SK-N-SH (cell line): Measurements from ENCODE around the gene SCAI. TPM values are rescaled to one million over a fixed set of nuclear protein-coding genes. Genes with fewer than 3 reads are reported as not detected.

Experiments
- CTCF ChIA-PET: fragments of 300-600, 350-600 bp; formaldehyde crosslinking; extraction: SDS; loops from one replicate; lab custom pipeline; 2021; lab: Yijun Ruan, JAX
- POLR2A ChIA-PET: fragments of 350-600 bp; sonication (Branson Sonifier 250); formaldehyde crosslinking; extraction: SDS; loops from one replicate; lab custom pipeline; 2020; ENCODE audit warnings: antibody characterized with exemption, inconsistent platforms; lab: Yijun Ruan, JAX
- DNase-seq: peaks from one replicate; pipeline ENCODE4 v3.0.0; 2012
- H2AFZ ChIP-seq: fragments of 200-600 bp; sonication (generic); 2 replicates; pipeline ENCODE4 v1.8.1; 2016; ENCODE audit warnings: antibody characterized with exemption, mild to moderate bottlenecking, low read depth
- H3F3A ChIP-seq: fragments of 200-600 bp; sonication (generic); replicated peaks from 2 replicates; pipeline ENCODE3; 2016; ENCODE audit warnings: antibody characterized with exemption, mild to moderate bottlenecking; ENCODE audit not compliant: insufficient read depth
- H3K27ac ChIP-seq, 2 experiments: fragments of 200-500 bp in 1 of 2; fragments of 200-600 bp in 1 of 2; sonication (Bioruptor generic) in 1 of 2; sonication (generic), shearing (Covaris generic) in 1 of 2; 2 replicates each; pipeline versions ENCODE4 v1.5.1 to v1.6.1; 2014 to 2016; ENCODE audit warnings: low read depth in 2 of 2, inconsistent platforms in 1 of 2, low read length in 1 of 2, mild to moderate bottlenecking in 1 of 2, mixed read lengths in 1 of 2
- H3K27me3 ChIP-seq: fragments of 200-600 bp; sonication (generic), shearing (Covaris generic); 2 replicates; pipeline ENCODE4 v1.6.1; 2016; ENCODE audit warnings: mixed run types; ENCODE audit not compliant: insufficient read depth
- H3K36me3 ChIP-seq, 2 experiments: fragments of 200-500 bp in 1 of 2; fragments of 200-600 bp in 1 of 2; sonication (Bioruptor generic) in 1 of 2; sonication (generic) in 1 of 2; replicated peaks in 1 of 2; 2 replicates each; pipeline versions ENCODE3 to v1.5.1; 2014 to 2016; ENCODE audit warnings: low read length in 1 of 2, mild to moderate bottlenecking in 1 of 2; ENCODE audit not compliant: insufficient read depth in 2 of 2, control insufficient read depth in 1 of 2
- H3K4me1 ChIP-seq, 2 experiments: fragments of 200-500 bp in 1 of 2; fragments of 200-600 bp in 1 of 2; sonication (Bioruptor generic) in 1 of 2; sonication (generic), shearing (Covaris generic) in 1 of 2; 2 replicates each; pipeline versions ENCODE4 v1.5.1 to v1.6.1; 2014 to 2016; ENCODE audit warnings: low read depth in 1 of 2, low read length in 1 of 2, mixed run types in 1 of 2; ENCODE audit not compliant: insufficient read depth in 2 of 2, control insufficient read depth in 1 of 2
- H3K4me2 ChIP-seq: fragments of 200-600 bp; sonication (generic), shearing (Covaris generic); 2 replicates; pipeline ENCODE4 v1.6.1; 2017; ENCODE audit warnings: mixed run types
- H3K4me3 ChIP-seq, 2 experiments: fragments of 200-500 bp in 1 of 2; fragments of 200-600 bp in 1 of 2; sonication (Bioruptor generic) in 1 of 2; sonication (generic), shearing (Covaris generic) in 1 of 2; 2 replicates each; pipeline versions ENCODE4 v1.5.1 to v1.8.1; 2014 to 2016; ENCODE audit warnings: low read depth in 2 of 2, inconsistent platforms in 1 of 2, low read length in 1 of 2, mild to moderate bottlenecking in 1 of 2, mixed read lengths in 1 of 2, moderate library complexity in 1 of 2
- H3K79me2 ChIP-seq: fragments of 200-600 bp; sonication (generic); 2 replicates; pipeline ENCODE4 v1.8.1; 2017; ENCODE audit warnings: mild to moderate bottlenecking; ENCODE audit not compliant: insufficient read depth
- H3K9ac ChIP-seq: fragments of 200-600 bp; sonication (generic); 2 replicates; pipeline ENCODE4 v1.6.1; 2017; ENCODE audit warnings: mixed run types
- H3K9me2 ChIP-seq: fragments of 200-600 bp; sonication (generic); 2 replicates; pipeline ENCODE4 v1.6.1; 2017; ENCODE audit warnings: mixed run types
- H3K9me3 ChIP-seq: fragments of 200-600 bp; sonication (generic); 2 replicates; pipeline ENCODE4 v1.6.1; 2017; ENCODE audit warnings: mixed run types, mild to moderate bottlenecking, moderate library complexity
- H4K20me1 ChIP-seq: fragments of 200-600 bp; sonication (generic); 2 replicates; pipeline ENCODE4 v1.6.1; 2017; ENCODE audit warnings: mild to moderate bottlenecking, mixed run types; ENCODE audit not compliant: insufficient read depth
- CHD2 ChIP-seq: fragments of 150-350 bp; IDR thresholded peaks from 2 replicates; pipeline ENCODE4 v1.6.1; 2018; ENCODE audit warnings: low read length; ENCODE audit not compliant: partially characterized antibody
- CTCF ChIP-seq: fragments of 200-600 bp; sonication (generic); IDR thresholded peaks from 2 replicates; pipeline ENCODE4 v1.6.1; 2017; ENCODE audit warnings: antibody characterized with exemption, mild to moderate bottlenecking, moderate library complexity
- ELF1 ChIP-seq: IDR thresholded peaks from 2 replicates; pipeline ENCODE4 v1.4.0; 2012
- EP300 ChIP-seq, 2 experiments: IDR thresholded peaks; 2 replicates each; pipeline versions ENCODE4 v1.4.0 to v1.6.1; 2012; ENCODE audit warnings: borderline replicate concordance in 1 of 2, low read depth in 1 of 2, low read length in 1 of 2
- EZH2phosphoT487 ChIP-seq: fragments of 200-600 bp; sonication (generic); IDR thresholded peaks from 2 replicates; pipeline ENCODE4 v1.6.1; 2017; ENCODE audit warnings: low read depth, mixed run types, mild to moderate bottlenecking, antibody characterized with exemption, moderate library complexity, borderline replicate concordance
- FOSL2 ChIP-seq: IDR thresholded peaks from 2 replicates; pipeline ENCODE4 v1.4.0; 2012; ENCODE audit warnings: low read depth, mild to moderate bottlenecking, moderate library complexity, borderline replicate concordance
- FOXM1 ChIP-seq: IDR thresholded peaks from 2 replicates; pipeline ENCODE4 v1.4.0; 2012; ENCODE audit warnings: low read depth, mild to moderate bottlenecking
- GATA2 ChIP-seq: sonication (generic); formaldehyde crosslinking; IDR thresholded peaks from 2 replicates; pipeline ENCODE4 v1.5.0; 2020; ENCODE audit warnings: mild to moderate bottlenecking, missing genetic modification reagents
- MAX ChIP-seq: IDR thresholded peaks from 2 replicates; pipeline ENCODE4 v1.4.0; 2012; ENCODE audit warnings: low read depth
- NFIC ChIP-seq: IDR thresholded peaks from 2 replicates; pipeline ENCODE4 v1.4.0; 2012; ENCODE audit warnings: borderline replicate concordance
- NRF1 ChIP-seq: IDR thresholded peaks from 2 replicates; pipeline ENCODE4 v1.6.1; 2012; ENCODE audit warnings: low read depth, mild to moderate bottlenecking, low read length
- PBX3 ChIP-seq: IDR thresholded peaks from 2 replicates; pipeline ENCODE4; 2012
- RFX5 ChIP-seq: IDR thresholded peaks from 2 replicates; pipeline ENCODE4 v1.6.1; 2012; ENCODE audit warnings: mild to moderate bottlenecking, improper control_type of control experiment, low read length
- SMC3 ChIP-seq: IDR thresholded peaks from 2 replicates; pipeline ENCODE4 v1.6.1; 2012; ENCODE audit warnings: low read depth, low read length, improper control_type of control experiment
- TAF1 ChIP-seq: IDR thresholded peaks from 2 replicates; pipeline ENCODE4 v1.6.1; 2012; ENCODE audit warnings: low read depth, mild to moderate bottlenecking, low read length, moderate library complexity, borderline replicate concordance
- WGBS: methylation state at CpG from one replicate; pipeline ENCODE4 v1.1.6; 2017; ENCODE audit warnings: low lambda C conversion rate; 5-methylcytosine and 5-hydroxymethylcytosine counted together
- polyA plus RNA-seq, 3 experiments: library from polyadenylated mRNA; depleted of rRNA; stranded (reverse); fragments of >200 nt; gene quantifications; 2 replicates each; pipeline ENCODE4 v1.2.3, GENCODE V29; 2012
- TF ChIP-seq, protein P1 (sequence below): IDR thresholded peaks from 2 replicates; pipeline ENCODE4 v1.6.1; 2012; ENCODE audit warnings: mild to moderate bottlenecking, low read depth, low read length, moderate library complexity
- TF ChIP-seq, protein P2 (sequence below): fragments of 150-350 bp; IDR thresholded peaks from 2 replicates; pipeline ENCODE4 v1.6.1; 2016; ENCODE audit warnings: mild to moderate bottlenecking, low read depth, low read length

Gene SCAI
- polyA plus RNA-seq, 1 of the 3 experiments (the other 2 are of a cell fraction): 0.85 TPM

GRCh38 chr9:125145425-125145824 lies 2.1 kb upstream of the SCAI start:
- POLR2A ChIA-PET: interaction anchor here (0.6 kb wide), 1 partner anchor 150 kb away, joined by 3 read pairs; no protein-coding TSS in a partner anchor
- H3K4me2 ChIP-seq: no peak overlapping the region
- 91% methylated on average over 4 of the region's 4 CpGs for WGBS
- no peak for TF ChIP-seq PBX3
- TF ChIP-seq NFIC: no peak
- no peak for TF ChIP-seq RFX5
- peaks cover 17% of the 10 kb centered on the region for H3F3A ChIP-seq
- H3K4me3 ChIP-seq: no peak overlapping the region
- peaks cover 7% of the 10 kb centered on the region; the same call in 1 of the 2 replicates for H3K79me2 ChIP-seq
- H3K36me3 ChIP-seq: peaks cover 5 to 30% of the 10 kb centered on the region in 2 experiments
- no peak overlapping the region for H3K9ac ChIP-seq
- CTCF ChIA-PET: no interaction called here
- no peaks in the 10 kb centered on the region for H4K20me1 ChIP-seq
- H3K27ac ChIP-seq: no peak overlapping the region
- no peak overlapping the region for H2AFZ ChIP-seq
- H3K9me3 ChIP-seq: no peaks in the 10 kb centered on the region
- no peak for DNase-seq
- no peaks in the 10 kb centered on the region for H3K9me2 ChIP-seq
- H3K4me1 ChIP-seq: peaks cover 0 to 5% of the 10 kb centered on the region in 2 experiments; a peak in 2 of 4 replicates
- no peaks in the 10 kb centered on the region for H3K27me3 ChIP-seq

GRCh38 chr9:125142560-125143376 lies 560 bp downstream of the SCAI start:
- Histone ChIP-seq H3K9ac (peak overlapping the region; percentile 16), H3K27ac (peak overlapping the region in 1 of 2 experiments; percentile 65; a peak in 2 of 4 replicates), H3K36me3 (peaks cover 0 to 6% of the 10 kb centered on the region in 2 experiments), H3K79me2 (peaks cover 14% of the 10 kb centered on the region; the same call in 1 of the 2 replicates), H2AFZ (peak overlapping the region; percentile 16; the same call in 1 of the 2 replicates), H3K27me3 (no peaks in the 10 kb centered on the region), H3K9me3 (no peaks in the 10 kb centered on the region), H3K4me2 (peak overlapping the region; percentile 75), H3F3A (peaks cover 17% of the 10 kb centered on the region), H3K4me1 (peaks cover 0 to 5% of the 10 kb centered on the region in 2 experiments; a peak in 2 of 4 replicates), H4K20me1 (no peaks in the 10 kb centered on the region), H3K4me3 (peak overlapping the region; percentile 64 to 74), H3K9me2 (no peaks in the 10 kb centered on the region)
- CTCF ChIA-PET: interaction anchor here (0.7 to 2.8 kb wide), 21 partner anchors 9 to 371 kb away, joined by 3 to 17 read pairs (median 3); partner anchors contain the start of gene NR6A1
- WGBS: 3% methylated on average over 38 of the region's 54 CpGs
- POLR2A ChIA-PET: interaction anchor here (0.9 to 1.5 kb wide), 4 partner anchors 17 to 287 kb away, joined by 3 to 4 read pairs (median 4); partner anchors contain the start of genes ARPC5L and RPL35
- no peak for DNase-seq
- TF ChIP-seq FOXM1 (no peak), TAF1 (no peak), MAX (no peak), NRF1 (no peak), CTCF (no peak), EZH2phosphoT487 (no peak), ELF1 (no peak), GATA2 (CRISPR knock-in tag) (no peak), EP300 (IDR thresholded peaks at IDR 0.05; ENCODE audit: borderline replicate concordance in 1 of 2, low read depth in 1 of 2, low read length in 1 of 2) (no peak), CHD2 (no peak), SMC3 (no peak), RFX5 (no peak), FOSL2 (no peak)
- TF ChIP-seq, protein P1, sequence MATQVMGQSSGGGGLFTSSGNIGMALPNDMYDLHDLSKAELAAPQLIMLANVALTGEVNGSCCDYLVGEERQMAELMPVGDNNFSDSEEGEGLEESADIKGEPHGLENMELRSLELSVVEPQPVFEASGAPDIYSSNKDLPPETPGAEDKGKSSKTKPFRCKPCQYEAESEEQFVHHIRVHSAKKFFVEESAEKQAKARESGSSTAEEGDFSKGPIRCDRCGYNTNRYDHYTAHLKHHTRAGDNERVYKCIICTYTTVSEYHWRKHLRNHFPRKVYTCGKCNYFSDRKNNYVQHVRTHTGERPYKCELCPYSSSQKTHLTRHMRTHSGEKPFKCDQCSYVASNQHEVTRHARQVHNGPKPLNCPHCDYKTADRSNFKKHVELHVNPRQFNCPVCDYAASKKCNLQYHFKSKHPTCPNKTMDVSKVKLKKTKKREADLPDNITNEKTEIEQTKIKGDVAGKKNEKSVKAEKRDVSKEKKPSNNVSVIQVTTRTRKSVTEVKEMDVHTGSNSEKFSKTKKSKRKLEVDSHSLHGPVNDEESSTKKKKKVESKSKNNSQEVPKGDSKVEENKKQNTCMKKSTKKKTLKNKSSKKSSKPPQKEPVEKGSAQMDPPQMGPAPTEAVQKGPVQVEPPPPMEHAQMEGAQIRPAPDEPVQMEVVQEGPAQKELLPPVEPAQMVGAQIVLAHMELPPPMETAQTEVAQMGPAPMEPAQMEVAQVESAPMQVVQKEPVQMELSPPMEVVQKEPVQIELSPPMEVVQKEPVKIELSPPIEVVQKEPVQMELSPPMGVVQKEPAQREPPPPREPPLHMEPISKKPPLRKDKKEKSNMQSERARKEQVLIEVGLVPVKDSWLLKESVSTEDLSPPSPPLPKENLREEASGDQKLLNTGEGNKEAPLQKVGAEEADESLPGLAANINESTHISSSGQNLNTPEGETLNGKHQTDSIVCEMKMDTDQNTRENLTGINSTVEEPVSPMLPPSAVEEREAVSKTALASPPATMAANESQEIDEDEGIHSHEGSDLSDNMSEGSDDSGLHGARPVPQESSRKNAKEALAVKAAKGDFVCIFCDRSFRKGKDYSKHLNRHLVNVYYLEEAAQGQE: no peak
- TF ChIP-seq, protein P2, sequence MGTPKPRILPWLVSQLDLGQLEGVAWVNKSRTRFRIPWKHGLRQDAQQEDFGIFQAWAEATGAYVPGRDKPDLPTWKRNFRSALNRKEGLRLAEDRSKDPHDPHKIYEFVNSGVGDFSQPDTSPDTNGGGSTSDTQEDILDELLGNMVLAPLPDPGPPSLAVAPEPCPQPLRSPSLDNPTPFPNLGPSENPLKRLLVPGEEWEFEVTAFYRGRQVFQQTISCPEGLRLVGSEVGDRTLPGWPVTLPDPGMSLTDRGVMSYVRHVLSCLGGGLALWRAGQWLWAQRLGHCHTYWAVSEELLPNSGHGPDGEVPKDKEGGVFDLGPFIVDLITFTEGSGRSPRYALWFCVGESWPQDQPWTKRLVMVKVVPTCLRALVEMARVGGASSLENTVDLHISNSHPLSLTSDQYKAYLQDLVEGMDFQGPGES: no peak
